ENCODE measurements around the gene SPTLC3.

SPTLC3 gene

GRCh38 chr20:12984863-12985262 is 23.9 kb upstream of the SPTLC3 start:
- DNase-seq (ENCODE audit: low spot score), result no peak

- DNase-seq (ENCODE audit: low spot score), result no peak
Measured at GRCh38 chr20:12987261-12987660, 21.5 kb upstream of the SPTLC3 start.

GRCh38 chr20:12989586-12990115 is 19.1 kb upstream of the SPTLC3 start:
- DNase-seq (ENCODE audit: low spot score), result no peak

- no peak for DNase-seq (ENCODE audit: low spot score)
Measured at GRCh38 chr20:12997128-12997655, 11.6 kb upstream of the SPTLC3 start.

GRCh38 chr20:12998046-12998445 is 10.7 kb upstream of the SPTLC3 start:
- DNase-seq (ENCODE audit: low spot score), result no peak

GRCh38 chr20:12999201-12999600 is 9.6 kb upstream of the SPTLC3 start:
- DNase-seq (ENCODE audit: low spot score), result no peak

GRCh38 chr20:13002251-13002650 is 6.5 kb upstream of the SPTLC3 start:
- no peak for DNase-seq (ENCODE audit: low spot score)

- DNase-seq (ENCODE audit: low spot score), result no peak
Measured at GRCh38 chr20:13006825-13007224, 1.9 kb upstream of the SPTLC3 start.

GRCh38 chr20:13007596-13007995 is 1.2 kb upstream of the SPTLC3 start:
- no peak for DNase-seq (ENCODE audit: low spot score)

GRCh38 chr20:13009682-13010406 is 1.1 kb downstream of the SPTLC3 start:
- DNase-seq (ENCODE audit: low spot score), result no peak

GRCh38 chr20:13012886-13013285 is 4.1 kb downstream of the SPTLC3 start:
- no peak for DNase-seq (ENCODE audit: low spot score)

GRCh38 chr20:13013411-13013810 is 4.6 kb downstream of the SPTLC3 start:
- DNase-seq (ENCODE audit: low spot score), result no peak

- DNase-seq (ENCODE audit: low spot score), result no peak
Measured at GRCh38 chr20:13017235-13017634, 8.5 kb downstream of the SPTLC3 start.

GRCh38 chr20:13017883-13018535 is 9.2 kb downstream of the SPTLC3 start:
- no peak for DNase-seq (ENCODE audit: low spot score)

- no peak for DNase-seq (ENCODE audit: low spot score)
Measured at GRCh38 chr20:13021205-13021970, 12.6 kb downstream of the SPTLC3 start.

- DNase-seq (ENCODE audit: low spot score), result no peak
Measured at GRCh38 chr20:13022401-13023155, 13.8 kb downstream of the SPTLC3 start.

GRCh38 chr20:13024596-13024995 is 15.8 kb downstream of the SPTLC3 start:
- no peak for DNase-seq (ENCODE audit: low spot score)

GRCh38 chr20:13025181-13025580 is 16.4 kb downstream of the SPTLC3 start:
- no peak for DNase-seq (ENCODE audit: low spot score)

- no peak for DNase-seq (ENCODE audit: low spot score)
Measured at GRCh38 chr20:13028001-13028400, 19.2 kb downstream of the SPTLC3 start.

- no peak for DNase-seq (ENCODE audit: low spot score)
Measured at GRCh38 chr20:13028673-13029072, 19.9 kb downstream of the SPTLC3 start.

GRCh38 chr20:13029687-13030375 is 21.1 kb downstream of the SPTLC3 start:
- no peak for DNase-seq (ENCODE audit: low spot score)

Data from HuH-7 (cell line).